Stimulated activated CD8-positive, alpha-beta memory T cell treated with anti-CD3 and anti-CD28 coated beads, Interleukin-15, amount 100 ng/mL, for 48 hours (primary cell): ENCODE results near the gene MSRB3.

ENCODE experiments used
- DNase-seq, 2 donors: peaks; one replicate each; pipeline ENCODE4 v3.0.0-alpha.2; 2020; ENCODE audit warnings: low read depth in 2 of 2

MSRB3 gene

GRCh38 chr12:65392491-65392890 lies 114.0 kb downstream of the MSRB3 start:
- no peak for DNase-seq

GRCh38 chr12:65403188-65403587 lies 124.7 kb downstream of the MSRB3 start:
- DNase-seq, result no peak

- DNase-seq, result no peak
These were observed 129.1 kb downstream of the MSRB3 start for GRCh38 chr12:65407388-65408149.

GRCh38 chr12:65408441-65408840 lies 130.0 kb downstream of the MSRB3 start:
- DNase-seq, result no peak

- no peak for DNase-seq
These were observed 131.2 kb downstream of the MSRB3 start for GRCh38 chr12:65409726-65410125.

- no peak for DNase-seq
These were observed 132.7 kb downstream of the MSRB3 start for GRCh38 chr12:65411171-65411570.

GRCh38 chr12:65414526-65414925 lies 136.0 kb downstream of the MSRB3 start:
- DNase-seq, result no peak

- DNase-seq, result no peak
These were observed 137.3 kb downstream of the MSRB3 start for GRCh38 chr12:65415826-65416225.

GRCh38 chr12:65419284-65420072 lies 141.0 kb downstream of the MSRB3 start:
- DNase-seq, result no peak

- no peak for DNase-seq
These were observed 142.5 kb downstream of the MSRB3 start for GRCh38 chr12:65420941-65421340.

- no peak for DNase-seq
These were observed 149.2 kb downstream of the MSRB3 start for GRCh38 chr12:65427646-65428045.

- no peak for DNase-seq
These were observed 151.5 kb downstream of the MSRB3 start for GRCh38 chr12:65430006-65430405.

- no peak for DNase-seq
These were observed 152.3 kb downstream of the MSRB3 start for GRCh38 chr12:65430571-65431306.

GRCh38 chr12:65432114-65432513 lies 153.6 kb downstream of the MSRB3 start:
- no peak for DNase-seq

GRCh38 chr12:65432651-65433050 lies 154.2 kb downstream of the MSRB3 start:
- DNase-seq, result no peak

- DNase-seq, result no peak
These were observed 156.3 kb downstream of the MSRB3 start for GRCh38 chr12:65434737-65435136.

- no peak for DNase-seq
These were observed 164.6 kb downstream of the MSRB3 start for GRCh38 chr12:65443038-65443437.

- DNase-seq, result no peak
These were observed 166.5 kb downstream of the MSRB3 start for GRCh38 chr12:65444996-65445395.

- no peak for DNase-seq
These were observed 168.4 kb downstream of the MSRB3 start for GRCh38 chr12:65446901-65447300.

GRCh38 chr12:65449400-65449799 lies 170.9 kb downstream of the MSRB3 start:
- DNase-seq, result no peak

GRCh38 chr12:65450625-65451024 lies 172.1 kb downstream of the MSRB3 start:
- no peak for DNase-seq

- no peak for DNase-seq
These were observed 175.8 kb downstream of the MSRB3 start for GRCh38 chr12:65454115-65454787.
